ENCODE results near the gene STXBP1. TPM values are rescaled to one million over a fixed set of nuclear protein-coding genes. Genes with fewer than 3 reads are reported as not detected.

The STXBP1 gene
- total RNA-seq (2014; rRNA removed; shearing (Covaris generic); ENCODE audit: low replicate concordance): 0.36 and 87.7 TPM in 2 replicates

DNA sequence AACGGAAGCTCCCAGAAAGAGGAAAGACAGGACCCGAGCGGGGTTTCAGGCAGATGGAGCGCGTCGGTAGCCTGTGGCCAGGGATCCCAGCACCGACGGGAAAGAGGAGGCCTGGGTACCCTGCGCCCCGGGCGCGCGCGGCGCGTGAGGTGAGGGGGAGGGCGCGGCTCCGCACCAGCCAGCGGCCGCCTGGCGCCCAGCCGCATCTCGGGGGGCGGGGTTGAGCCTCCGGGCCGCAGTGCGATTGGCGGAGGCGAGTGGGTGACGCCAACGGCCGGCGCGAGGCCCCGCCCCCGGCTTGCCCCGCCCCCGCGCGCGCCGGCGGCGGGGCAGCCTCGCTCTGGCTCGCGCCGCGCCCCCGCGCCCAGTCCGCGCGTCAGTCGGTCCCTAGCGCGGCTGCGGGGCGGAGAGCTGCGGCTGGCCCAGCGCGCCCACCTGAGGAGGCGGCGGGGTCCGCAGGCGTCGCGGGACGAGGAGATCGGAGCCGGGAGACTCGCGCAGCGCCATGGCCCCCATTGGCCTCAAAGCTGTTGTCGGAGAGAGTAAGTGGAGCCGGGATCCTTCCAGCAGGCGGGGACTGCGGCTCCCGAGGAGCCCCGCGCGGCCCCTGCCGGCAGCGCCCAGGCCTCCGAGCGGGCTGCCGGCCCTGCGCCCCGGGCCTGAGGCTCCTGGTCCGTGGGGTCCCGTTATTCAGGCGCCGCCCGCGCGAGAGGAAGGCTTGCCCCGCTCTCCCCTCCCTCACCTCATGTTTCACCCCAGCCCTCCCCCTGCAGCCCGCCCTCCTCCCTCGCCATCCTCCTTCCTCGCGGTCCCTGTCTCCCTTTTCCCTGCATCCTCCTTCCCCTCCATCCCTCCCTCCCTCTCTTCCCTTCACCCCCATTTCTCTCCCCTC lies at the start of gene STXBP1:
TSS of gene STXBP1 (plus strand) at position 379 of the 892 bp plus-strand sequence. CDS start at position 506, 127 bp downstream.
- Histone ChIP-seq H3K9me3 (no peaks in the 10 kb centered on the region), H3K36me3 (no peaks in the 10 kb centered on the region), H3K27me3 (no peaks in the 10 kb centered on the region), H3K4me3 (peak within 1 kb of the TSS; percentile 67)
- DNase-seq: peak; percentile 83

DNA sequence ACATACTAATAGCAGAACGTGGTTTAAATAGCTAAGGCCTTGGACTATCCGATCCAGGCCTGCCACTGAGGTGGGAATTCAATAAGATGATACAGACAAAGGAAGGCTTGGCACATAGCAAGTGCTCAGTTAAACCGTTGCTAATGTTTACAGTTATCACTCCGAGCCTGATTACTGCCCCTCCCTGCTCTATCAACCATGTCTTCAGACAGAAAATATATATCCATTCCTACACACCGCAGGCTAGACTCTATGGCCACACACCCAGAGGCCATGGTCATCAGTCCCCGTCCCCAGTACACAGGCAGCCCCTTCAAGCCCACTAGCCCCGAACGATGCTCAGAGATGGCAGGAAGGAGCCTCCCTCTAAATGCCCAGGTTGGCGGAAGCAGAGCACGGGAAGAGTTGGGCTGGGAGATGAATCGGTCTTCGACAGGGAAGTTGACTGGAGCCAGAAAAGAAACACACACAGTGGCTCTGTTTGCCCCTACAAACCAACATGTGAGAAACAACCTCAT lies 49.7 kb upstream of the STXBP1 start:
- peaks cover 72% of the 10 kb centered on the region for H3K36me3 ChIP-seq
- H3K4me3 ChIP-seq: no peak overlapping the region
- H3K27me3 ChIP-seq: no peaks in the 10 kb centered on the region
- H3K9me3 ChIP-seq: no peaks in the 10 kb centered on the region
- no peak for DNase-seq

GRCh38 chr9:127562841-127563401 lies 49.2 kb upstream of the STXBP1 start:
- peak; percentile 41 for DNase-seq
- peaks cover 74% of the 10 kb centered on the region for H3K36me3 ChIP-seq
- H3K27me3 ChIP-seq: no peaks in the 10 kb centered on the region
- H3K4me3 ChIP-seq: no peak overlapping the region
- no peaks in the 10 kb centered on the region for H3K9me3 ChIP-seq

DNA sequence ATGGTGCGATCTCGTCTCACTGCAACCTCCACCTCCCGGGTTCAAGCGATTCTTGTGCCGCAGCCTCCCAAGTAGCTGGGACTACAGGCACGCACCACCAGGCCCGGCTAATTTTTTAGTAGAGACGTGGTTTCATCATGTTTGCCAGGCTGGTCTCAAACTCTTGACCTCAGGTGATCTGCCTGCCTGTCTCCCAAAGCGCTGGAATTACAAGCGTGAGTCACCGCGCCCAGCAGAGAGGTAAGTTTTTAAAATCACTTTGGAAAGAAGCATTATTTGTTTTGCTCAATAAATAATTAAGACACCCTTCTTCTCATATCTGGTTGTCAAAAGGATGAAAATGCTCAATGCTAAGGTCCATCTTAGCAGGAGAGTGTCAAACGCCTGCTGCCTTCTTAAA lies 48.5 kb upstream of the STXBP1 start:
- Histone ChIP-seq H3K27me3 (no peaks in the 10 kb centered on the region), H3K4me3 (no peak overlapping the region), H3K36me3 (peaks cover 68% of the 10 kb centered on the region), H3K9me3 (no peaks in the 10 kb centered on the region)
- DNase-seq: no peak

DNA sequence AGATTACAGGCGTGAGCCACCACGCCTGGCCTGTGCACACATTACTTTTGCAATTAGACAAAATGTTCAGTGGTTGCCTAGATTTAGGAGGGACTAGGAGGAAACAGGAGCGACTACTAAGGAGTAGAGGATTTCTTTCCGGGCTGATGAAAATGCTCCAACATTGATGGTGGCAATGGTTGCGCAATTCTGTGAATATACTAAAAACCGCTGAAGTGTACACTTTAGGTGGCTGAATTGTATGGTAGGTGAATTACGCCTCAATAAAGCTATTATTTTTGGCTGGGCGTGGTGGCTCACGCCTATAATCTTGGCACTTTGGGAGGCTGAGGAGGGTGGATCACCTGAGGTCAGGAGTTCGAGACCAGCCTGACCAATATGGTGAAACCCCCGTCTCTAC lies 46.8 kb upstream of the STXBP1 start:
- H3K36me3 ChIP-seq: peaks cover 52% of the 10 kb centered on the region
- H3K9me3 ChIP-seq: no peaks in the 10 kb centered on the region
- DNase-seq: no peak
- H3K4me3 ChIP-seq: no peak overlapping the region
- H3K27me3 ChIP-seq: no peaks in the 10 kb centered on the region

- no peaks in the 10 kb centered on the region for H3K27me3 ChIP-seq
- no peak for DNase-seq
- H3K9me3 ChIP-seq: no peaks in the 10 kb centered on the region
- peak overlapping the region; percentile 72 for H3K4me3 ChIP-seq
- H3K36me3 ChIP-seq: peaks cover 40% of the 10 kb centered on the region
Measured at GRCh38 chr9:127566351-127567001, 45.6 kb upstream of the STXBP1 start.

- peak; percentile 62 for DNase-seq
- Histone ChIP-seq H3K4me3 (peak overlapping the region; percentile 72), H3K27me3 (no peaks in the 10 kb centered on the region), H3K9me3 (no peaks in the 10 kb centered on the region), H3K36me3 (peaks cover 40% of the 10 kb centered on the region)
Measured at GRCh38 chr9:127567035-127567729, 44.9 kb upstream of the STXBP1 start.

- peak overlapping the region; percentile 72 for H3K4me3 ChIP-seq
- peak; percentile 34 for DNase-seq
- no peaks in the 10 kb centered on the region for H3K27me3 ChIP-seq
- peaks cover 33% of the 10 kb centered on the region for H3K36me3 ChIP-seq
- no peaks in the 10 kb centered on the region for H3K9me3 ChIP-seq
Measured at GRCh38 chr9:127567730-127568617, 44.1 kb upstream of the STXBP1 start.

- Histone ChIP-seq H3K9me3 (no peaks in the 10 kb centered on the region), H3K36me3 (peaks cover 30% of the 10 kb centered on the region), H3K4me3 (peak overlapping the region; percentile 72), H3K27me3 (no peaks in the 10 kb centered on the region)
- DNase-seq: no peak
Measured at GRCh38 chr9:127568618-127568970, 43.5 kb upstream of the STXBP1 start.

- peaks cover 23% of the 10 kb centered on the region for H3K36me3 ChIP-seq
- peak; percentile 77 for DNase-seq
- H3K9me3 ChIP-seq: no peaks in the 10 kb centered on the region
- no peaks in the 10 kb centered on the region for H3K27me3 ChIP-seq
- peak overlapping the region; percentile 72 for H3K4me3 ChIP-seq
Measured at GRCh38 chr9:127568971-127569885, 42.8 kb upstream of the STXBP1 start.

DNA sequence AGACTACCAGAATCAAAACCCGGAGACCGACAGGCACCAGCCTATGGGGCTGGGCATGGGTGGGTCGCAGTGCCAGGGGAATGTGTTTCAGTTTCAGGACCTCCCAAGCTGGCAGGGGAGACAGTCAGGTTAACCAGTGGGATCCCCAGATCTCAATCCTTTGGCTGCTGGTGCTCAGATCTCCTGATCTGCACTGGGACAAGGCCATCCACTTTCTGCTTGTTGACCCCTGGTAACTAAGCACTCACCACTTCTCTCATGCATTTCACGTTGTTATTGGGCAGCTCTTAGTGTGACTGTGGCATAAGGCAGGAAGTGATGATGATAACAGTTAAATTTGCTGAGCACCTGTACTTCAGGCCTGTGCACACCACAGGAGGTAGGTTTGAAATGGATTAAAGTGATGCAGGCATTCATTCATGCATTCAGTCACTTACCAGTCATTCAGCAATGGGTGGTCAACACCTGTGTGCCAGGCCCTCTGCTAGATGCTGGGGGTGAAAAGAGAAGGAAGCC lies 42.1 kb upstream of the STXBP1 start:
- no peaks in the 10 kb centered on the region for H3K9me3 ChIP-seq
- no peak for DNase-seq
- peaks cover 18% of the 10 kb centered on the region for H3K36me3 ChIP-seq
- peak overlapping the region; percentile 51 for H3K4me3 ChIP-seq
- H3K27me3 ChIP-seq: no peaks in the 10 kb centered on the region

GRCh38 chr9:127570533-127571111 lies 41.5 kb upstream of the STXBP1 start:
- H3K27me3 ChIP-seq: no peaks in the 10 kb centered on the region
- peaks cover 12% of the 10 kb centered on the region for H3K36me3 ChIP-seq
- H3K4me3 ChIP-seq: no peak overlapping the region
- H3K9me3 ChIP-seq: no peaks in the 10 kb centered on the region
- peak; percentile 27 for DNase-seq

GRCh38 chr9:127571971-127572370 lies 40.1 kb upstream of the STXBP1 start:
- no peaks in the 10 kb centered on the region for H3K9me3 ChIP-seq
- H3K27me3 ChIP-seq: no peaks in the 10 kb centered on the region
- no peak overlapping the region for H3K4me3 ChIP-seq
- no peak for DNase-seq
- peaks cover 10% of the 10 kb centered on the region for H3K36me3 ChIP-seq

GRCh38 chr9:127572961-127573721 lies 38.9 kb upstream of the STXBP1 start:
- no peaks in the 10 kb centered on the region for H3K27me3 ChIP-seq
- peak; percentile 42 for DNase-seq
- no peak overlapping the region for H3K4me3 ChIP-seq

More at GRCh38 chr9:127572961-127573721, 38.9 kb upstream of the STXBP1 start:
- no peaks in the 10 kb centered on the region for H3K9me3 ChIP-seq
- no peaks in the 10 kb centered on the region for H3K36me3 ChIP-seq
